ENCODE data around the gene KXD1. TPM values are rescaled to one million over a fixed set of nuclear protein-coding genes. Genes with fewer than 3 reads are reported as not detected.
"Not testable (repeated sequence)": the region's sequence is repeated elsewhere in the genome, so short reads cannot be mapped to it uniquely, and the experiment has no call there.

KXD1 gene
- total and polyA plus RNA-seq, 2 donors = 42.6 to 81.9 TPM

GRCh38 chr19:18529782-18530181 lies 27.9 kb upstream of the KXD1 start:
- Histone ChIP-seq H3K9me3 (ENCODE audit: control insufficient read depth in 2 of 2, insufficient read depth in 1 of 2, low read length in 1 of 2) (no peaks in the 10 kb centered on the region), H3K36me3 (ENCODE audit: control insufficient read depth in 2 of 2, insufficient read depth in 2 of 2, low read length in 1 of 2) (peaks cover 22 to 26% of the 10 kb centered on the region in 2 donors), H3K27me3 (ENCODE audit: control insufficient read depth in 2 of 2, insufficient read depth in 1 of 2, low read length in 1 of 2) (no peaks in the 10 kb centered on the region), H3K4me3 (ENCODE audit: low read length in 2 of 2) (no peak overlapping the region), H3K4me1 (ENCODE audit: control insufficient read depth in 2 of 2, insufficient read depth in 2 of 2, low read length in 2 of 2) (no peaks in the 10 kb centered on the region), H3K27ac (ENCODE audit: low read depth in 1 of 2, low read length in 1 of 2) (no peak overlapping the region)
- DNase-seq (ENCODE audit: low read depth in 6 of 9, low spot score in 9 of 9) = no peak
- 92% methylated on average over 7 of the region's 7 CpGs for WGBS

GRCh38 chr19:18531485-18531884 lies 26.2 kb upstream of the KXD1 start:
- Histone ChIP-seq H3K4me1 (ENCODE audit: control insufficient read depth in 2 of 2, insufficient read depth in 2 of 2, low read length in 2 of 2) (no peaks in the 10 kb centered on the region), H3K4me3 (ENCODE audit: low read length in 2 of 2) (no peak overlapping the region), H3K27me3 (ENCODE audit: control insufficient read depth in 2 of 2, insufficient read depth in 1 of 2, low read length in 1 of 2) (no peaks in the 10 kb centered on the region), H3K36me3 (ENCODE audit: control insufficient read depth in 2 of 2, insufficient read depth in 2 of 2, low read length in 1 of 2) (peaks cover 27 to 43% of the 10 kb centered on the region in 2 donors), H3K9me3 (ENCODE audit: control insufficient read depth in 2 of 2, insufficient read depth in 1 of 2, low read length in 1 of 2) (no peaks in the 10 kb centered on the region), H3K27ac (ENCODE audit: low read depth in 1 of 2, low read length in 1 of 2) (no peak overlapping the region)
- WGBS = 99% methylated on average over 9 of the region's 9 CpGs
- no peak for DNase-seq (ENCODE audit: low read depth in 6 of 9, low spot score in 9 of 9)

GRCh38 chr19:18532168-18532890 lies 25.3 kb upstream of the KXD1 start:
- no peak overlapping the region for H3K4me3 ChIP-seq (ENCODE audit: low read length in 2 of 2)
- DNase-seq (ENCODE audit: low read depth in 6 of 9, low spot score in 9 of 9) = no peak
- no peaks in the 10 kb centered on the region for H3K4me1 ChIP-seq (ENCODE audit: control insufficient read depth in 2 of 2, insufficient read depth in 2 of 2, low read length in 2 of 2)
- 98% methylated on average over 22 of the region's 22 CpGs for WGBS
- no peak overlapping the region for H3K27ac ChIP-seq (ENCODE audit: low read depth in 1 of 2, low read length in 1 of 2)
- H3K36me3 ChIP-seq (ENCODE audit: control insufficient read depth in 2 of 2, insufficient read depth in 2 of 2, low read length in 1 of 2) = peaks cover 35 to 51% of the 10 kb centered on the region in 2 donors
- no peaks in the 10 kb centered on the region for H3K27me3 ChIP-seq (ENCODE audit: control insufficient read depth in 2 of 2, insufficient read depth in 1 of 2, low read length in 1 of 2)
- no peaks in the 10 kb centered on the region for H3K9me3 ChIP-seq (ENCODE audit: control insufficient read depth in 2 of 2, insufficient read depth in 1 of 2, low read length in 1 of 2)

DNA sequence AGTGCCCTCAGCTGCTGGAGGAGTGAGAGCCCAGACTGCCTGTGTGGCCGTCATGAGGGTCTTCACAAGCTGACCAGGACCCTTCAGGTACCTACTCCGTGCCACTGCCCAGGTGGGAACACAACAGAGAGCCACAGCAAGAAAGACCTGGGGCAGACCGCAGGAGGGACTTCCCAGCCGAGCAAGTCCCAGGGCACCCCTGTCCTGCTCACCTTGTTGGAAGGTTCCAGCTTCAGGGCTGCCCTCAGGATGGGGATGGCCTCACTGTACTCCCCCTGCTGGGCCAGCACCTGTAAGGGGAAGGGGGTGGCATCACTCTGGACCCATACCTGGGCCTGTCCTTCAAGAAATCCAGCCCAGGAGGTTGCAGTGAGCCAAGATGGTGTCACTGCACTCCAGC lies 24.6 kb upstream of the KXD1 start:
- WGBS = 98% methylated on average over 4 of the region's 4 CpGs
- Histone ChIP-seq H3K9me3 (ENCODE audit: control insufficient read depth in 2 of 2, insufficient read depth in 1 of 2, low read length in 1 of 2) (no peaks in the 10 kb centered on the region), H3K27me3 (ENCODE audit: control insufficient read depth in 2 of 2, insufficient read depth in 1 of 2, low read length in 1 of 2) (no peaks in the 10 kb centered on the region), H3K4me1 (ENCODE audit: control insufficient read depth in 2 of 2, insufficient read depth in 2 of 2, low read length in 2 of 2) (no peaks in the 10 kb centered on the region), H3K36me3 (ENCODE audit: control insufficient read depth in 2 of 2, insufficient read depth in 2 of 2, low read length in 1 of 2) (peaks cover 42 to 59% of the 10 kb centered on the region in 2 donors), H3K27ac (ENCODE audit: low read depth in 1 of 2, low read length in 1 of 2) (no peak overlapping the region), H3K4me3 (ENCODE audit: low read length in 2 of 2) (no peak overlapping the region)
- no peak for DNase-seq (ENCODE audit: low read depth in 6 of 9, low spot score in 9 of 9)

DNA sequence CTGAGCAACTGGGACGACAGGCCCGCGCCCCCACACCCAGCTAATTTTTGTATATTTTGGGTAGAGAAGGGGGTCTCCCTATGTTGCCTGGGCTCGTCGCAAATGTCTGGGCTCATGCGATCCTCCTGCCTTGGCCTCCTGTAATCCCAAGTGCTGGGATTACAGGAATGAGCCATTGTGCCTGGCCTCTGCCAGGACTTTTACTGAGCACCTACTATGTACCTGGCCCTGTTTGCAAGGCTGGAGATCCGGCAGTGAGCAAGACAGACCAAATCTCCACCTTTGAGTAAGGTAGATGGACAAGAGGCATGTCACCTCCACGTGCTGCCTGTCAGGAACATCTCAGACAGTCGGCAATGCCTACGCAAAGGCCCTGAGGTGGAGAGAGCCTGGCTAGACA lies 21.2 kb upstream of the KXD1 start:
- H3K4me1 ChIP-seq (ENCODE audit: control insufficient read depth in 2 of 2, insufficient read depth in 2 of 2, low read length in 2 of 2) = no peaks in the 10 kb centered on the region
- H3K27ac ChIP-seq (ENCODE audit: low read depth in 1 of 2, low read length in 1 of 2) = no peak overlapping the region
- peaks cover 62 to 79% of the 10 kb centered on the region in 2 donors for H3K36me3 ChIP-seq (ENCODE audit: control insufficient read depth in 2 of 2, insufficient read depth in 2 of 2, low read length in 1 of 2)
- no peak for DNase-seq (ENCODE audit: low read depth in 6 of 9, low spot score in 9 of 9)
- no peaks in the 10 kb centered on the region for H3K9me3 ChIP-seq (ENCODE audit: control insufficient read depth in 2 of 2, insufficient read depth in 1 of 2, low read length in 1 of 2)
- no peak overlapping the region for H3K4me3 ChIP-seq (ENCODE audit: low read length in 2 of 2)
- H3K27me3 ChIP-seq (ENCODE audit: control insufficient read depth in 2 of 2, insufficient read depth in 1 of 2, low read length in 1 of 2) = no peaks in the 10 kb centered on the region
- WGBS = over 99% methylated on average over 10 of the region's 10 CpGs

DNA sequence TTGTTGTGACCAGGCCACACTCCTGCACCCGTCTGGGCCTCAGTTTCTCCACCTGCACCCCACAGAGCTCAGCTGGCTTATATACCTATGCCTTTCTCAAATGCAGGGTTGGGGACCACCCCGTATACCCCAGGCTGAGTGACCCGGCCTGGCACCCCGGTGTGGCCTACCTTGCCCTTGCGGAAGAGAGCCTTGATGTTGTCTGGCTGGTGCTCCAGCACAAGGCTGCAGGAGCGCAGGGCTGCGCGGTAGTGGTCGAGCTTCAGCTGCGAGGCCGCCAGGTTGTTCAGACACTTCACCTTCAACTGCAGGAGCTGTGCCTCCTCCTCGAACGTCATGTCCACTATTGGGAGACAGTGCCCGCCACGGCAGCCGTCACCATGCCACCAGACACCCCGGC lies 20.2 kb upstream of the KXD1 start:
- H3K4me1 ChIP-seq (ENCODE audit: control insufficient read depth in 2 of 2, insufficient read depth in 2 of 2, low read length in 2 of 2) = peaks cover under 1 to 6% of the 10 kb centered on the region in 2 donors
- peaks cover 60 to 73% of the 10 kb centered on the region in 2 donors for H3K36me3 ChIP-seq (ENCODE audit: control insufficient read depth in 2 of 2, insufficient read depth in 2 of 2, low read length in 1 of 2)
- no peaks in the 10 kb centered on the region for H3K27me3 ChIP-seq (ENCODE audit: control insufficient read depth in 2 of 2, insufficient read depth in 1 of 2, low read length in 1 of 2)
- no peak for DNase-seq (ENCODE audit: low read depth in 6 of 9, low spot score in 9 of 9)
- H3K9me3 ChIP-seq (ENCODE audit: control insufficient read depth in 2 of 2, insufficient read depth in 1 of 2, low read length in 1 of 2) = no peaks in the 10 kb centered on the region
- H3K4me3 ChIP-seq (ENCODE audit: low read length in 2 of 2) = no peak overlapping the region
- WGBS = 97% methylated on average over 17 of the region's 17 CpGs
- H3K27ac ChIP-seq (ENCODE audit: low read depth in 1 of 2, low read length in 1 of 2) = no peak overlapping the region

- Histone ChIP-seq H3K9me3 (ENCODE audit: control insufficient read depth in 2 of 2, insufficient read depth in 1 of 2, low read length in 1 of 2) (no peaks in the 10 kb centered on the region), H3K4me1 (ENCODE audit: control insufficient read depth in 2 of 2, insufficient read depth in 2 of 2, low read length in 2 of 2) (peaks cover 2 to 8% of the 10 kb centered on the region in 2 donors), H3K36me3 (ENCODE audit: control insufficient read depth in 2 of 2, insufficient read depth in 2 of 2, low read length in 1 of 2) (peaks cover 54 to 66% of the 10 kb centered on the region in 2 donors)
Measured at GRCh38 chr19:18538115-18538514, 19.6 kb upstream of the KXD1 start.

GRCh38 chr19:18539372-18539771 lies 18.3 kb upstream of the KXD1 start:
- Histone ChIP-seq H3K9me3 (ENCODE audit: control insufficient read depth in 2 of 2, insufficient read depth in 1 of 2, low read length in 1 of 2) (no peaks in the 10 kb centered on the region), H3K27me3 (ENCODE audit: control insufficient read depth in 2 of 2, insufficient read depth in 1 of 2, low read length in 1 of 2) (no peaks in the 10 kb centered on the region), H3K27ac (ENCODE audit: low read depth in 1 of 2, low read length in 1 of 2) (no peak overlapping the region), H3K36me3 (ENCODE audit: control insufficient read depth in 2 of 2, insufficient read depth in 2 of 2, low read length in 1 of 2) (peaks cover 51 to 60% of the 10 kb centered on the region in 2 donors), H3K4me1 (ENCODE audit: control insufficient read depth in 2 of 2, insufficient read depth in 2 of 2, low read length in 2 of 2) (peaks cover 2 to 16% of the 10 kb centered on the region in 2 donors), H3K4me3 (ENCODE audit: low read length in 2 of 2) (no peak overlapping the region)
- 98% methylated on average over 19 of the region's 19 CpGs for WGBS
- DNase-seq (ENCODE audit: low read depth in 6 of 9, low spot score in 9 of 9) = no peak

More at GRCh38 chr19:18538115-18538514, 19.6 kb upstream of the KXD1 start:
- Histone ChIP-seq H3K4me3 (ENCODE audit: low read length in 2 of 2) (no peak overlapping the region), H3K27me3 (ENCODE audit: control insufficient read depth in 2 of 2, insufficient read depth in 1 of 2, low read length in 1 of 2) (no peaks in the 10 kb centered on the region), H3K27ac (ENCODE audit: low read depth in 1 of 2, low read length in 1 of 2) (no peak overlapping the region)
- DNase-seq (ENCODE audit: low read depth in 6 of 9, low spot score in 9 of 9) = no peak
- 97% methylated on average over 22 of the region's 22 CpGs for WGBS

DNA sequence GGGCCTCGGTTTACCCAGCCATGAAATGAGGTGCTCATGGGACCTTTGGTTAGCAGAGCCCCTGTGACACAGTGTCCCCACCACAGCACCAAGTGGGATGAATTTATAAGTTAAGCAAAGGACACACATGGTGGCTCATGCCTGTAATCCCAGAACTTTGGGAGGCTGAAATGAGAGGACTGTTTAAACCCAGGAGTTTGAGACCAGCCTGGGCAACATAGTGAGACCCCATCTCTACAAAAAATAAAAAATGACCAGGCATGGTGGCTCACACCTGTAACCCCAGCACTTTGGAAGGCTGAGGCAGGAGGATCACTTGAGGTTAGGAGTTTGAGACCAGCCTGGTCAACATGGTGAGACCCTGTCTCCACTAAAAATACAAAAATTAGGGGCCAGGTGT lies 17.5 kb upstream of the KXD1 start:
- H3K27me3 ChIP-seq (ENCODE audit: control insufficient read depth in 2 of 2, insufficient read depth in 1 of 2, low read length in 1 of 2); H3K27ac ChIP-seq (ENCODE audit: low read depth in 1 of 2, low read length in 1 of 2); H3K9me3 ChIP-seq (ENCODE audit: control insufficient read depth in 2 of 2, insufficient read depth in 1 of 2, low read length in 1 of 2); H3K4me3 ChIP-seq (ENCODE audit: low read length in 2 of 2); DNase-seq (ENCODE audit: low read depth in 6 of 9, low spot score in 9 of 9): not testable (repeated sequence)
- WGBS = 100% methylated on average over 1 of the region's 1 CpG
- H3K4me1 ChIP-seq (ENCODE audit: control insufficient read depth in 2 of 2, insufficient read depth in 2 of 2, low read length in 2 of 2) = peaks cover 2 to 18% of the 10 kb centered on the region in 2 donors
- H3K36me3 ChIP-seq (ENCODE audit: control insufficient read depth in 2 of 2, insufficient read depth in 2 of 2, low read length in 1 of 2) = peaks cover 49 to 55% of the 10 kb centered on the region in 2 donors
